MM.1S (cell line): ENCODE measurements around the gene ALDH3A2.

Source experiments
- DNase-seq: peaks from one replicate; pipeline ENCODE4 v3.0.0-alpha.2; 2015
- H2AFZ ChIP-seq: fragments of 300-600 bp; sonication (generic); 2 replicates; pipeline ENCODE4 v1.6.0; 2016; ENCODE audit warnings: antibody characterized with exemption, low read length
- H3F3A ChIP-seq: fragments of 300-600 bp; sonication (generic); 2 replicates; pipeline ENCODE4 v1.6.1; 2016; ENCODE audit warnings: mild to moderate bottlenecking, antibody characterized with exemption, low read length, moderate library complexity, mixed read lengths; ENCODE audit not compliant: insufficient read depth
- H3K27ac ChIP-seq: fragments of 300-600 bp; sonication (generic); 2 replicates; pipeline ENCODE4 v1.5.1; 2016; ENCODE audit warnings: mild to moderate bottlenecking, low read length
- H3K27me3 ChIP-seq: fragments of 300-600 bp; sonication (generic); replicated peaks from 2 replicates; pipeline ENCODE4 v1.6.0; 2016; ENCODE audit warnings: low read length; ENCODE audit not compliant: insufficient read depth
- H3K36me3 ChIP-seq: fragments of 300-600 bp; sonication (generic); replicated peaks from 2 replicates; pipeline ENCODE4 v1.6.1; 2016; ENCODE audit warnings: mild to moderate bottlenecking, low read length, mixed read lengths; ENCODE audit not compliant: insufficient read depth
- H3K4me1 ChIP-seq: fragments of 300-600 bp; sonication (generic); 2 replicates; pipeline ENCODE4 v1.6.1; 2016; ENCODE audit warnings: low read length, mixed read lengths
- H3K4me2 ChIP-seq: fragments of 300-600 bp; sonication (generic); 2 replicates; pipeline ENCODE4 v1.6.0; 2016; ENCODE audit warnings: low read depth, low read length
- H3K4me3 ChIP-seq: fragments of 300-600 bp; sonication (generic); 2 replicates; pipeline ENCODE4 v1.5.1; 2016; ENCODE audit warnings: low read length, mixed read lengths
- H3K79me2 ChIP-seq: fragments of 300-600 bp; sonication (generic); 2 replicates; pipeline ENCODE4 v1.6.1; 2016; ENCODE audit warnings: mixed run types, low read length, mixed read lengths
- H3K9ac ChIP-seq: fragments of 300-600 bp; sonication (generic); 2 replicates; pipeline ENCODE4 v1.6.1; 2016; ENCODE audit warnings: low read length, mixed read lengths
- H3K9me2 ChIP-seq: fragments of 300-600 bp; sonication (generic); replicated peaks from 2 replicates; pipeline ENCODE4 v1.6.1; 2016; ENCODE audit warnings: mild to moderate bottlenecking, low read length, mixed read lengths; ENCODE audit not compliant: insufficient read depth
- H3K9me3 ChIP-seq: fragments of 300-600 bp; sonication (generic); replicated peaks from 2 replicates; pipeline ENCODE4 v1.6.1; 2016; ENCODE audit warnings: mild to moderate bottlenecking, low read length, mixed read lengths; ENCODE audit not compliant: insufficient read depth
- H4K20me1 ChIP-seq: fragments of 300-600 bp; sonication (generic); 2 replicates; pipeline ENCODE4 v1.6.1; 2016; ENCODE audit warnings: mild to moderate bottlenecking, low read length, moderate library complexity, mixed read lengths; ENCODE audit not compliant: insufficient read depth
- CTCF ChIP-seq: fragments of 300-600 bp; sonication (generic); IDR thresholded peaks from 2 replicates; pipeline ENCODE4 v1.5.1; 2016; ENCODE audit warnings: antibody characterized with exemption, low read length, mixed read lengths
- EZH2 ChIP-seq: fragments of 300-600 bp; sonication (generic); optimal IDR thresholded peaks from 2 replicates; pipeline ENCODE3; 2017; ENCODE audit warnings: low read depth, mild to moderate bottlenecking, antibody characterized with exemption, low read length, mixed read lengths
- EZH2phosphoT487 ChIP-seq: fragments of 300-600 bp; sonication (generic); IDR thresholded peaks from 2 replicates; pipeline ENCODE4 v1.6.1; 2018; ENCODE audit warnings: antibody characterized with exemption, low read length

Gene ALDH3A2

GRCh38 chr17:19659366-19660177 is 11.0 kb downstream of the ALDH3A2 start:
- DNase-seq: no peak
- Histone ChIP-seq H3K27me3 (no peaks in the 10 kb centered on the region), H4K20me1 (no peaks in the 10 kb centered on the region), H3K4me1 (no peaks in the 10 kb centered on the region), H3K9me2 (no peaks in the 10 kb centered on the region), H3K27ac (no peak overlapping the region), H2AFZ (no peak overlapping the region), H3F3A (no peaks in the 10 kb centered on the region), H3K36me3 (no peaks in the 10 kb centered on the region), H3K4me3 (no peak overlapping the region), H3K4me2 (no peak overlapping the region), H3K9ac (no peak overlapping the region), H3K79me2 (no peaks in the 10 kb centered on the region), H3K9me3 (no peaks in the 10 kb centered on the region; the same call in 1 of the 2 replicates)
- TF ChIP-seq CTCF (no peak), EZH2phosphoT487 (no peak), EZH2 (no peak)

GRCh38 chr17:19660219-19660870 is 11.8 kb downstream of the ALDH3A2 start:
- Histone ChIP-seq H3K79me2 (no peaks in the 10 kb centered on the region), H3K4me1 (no peaks in the 10 kb centered on the region), H3K27me3 (no peaks in the 10 kb centered on the region), H3F3A (no peaks in the 10 kb centered on the region), H3K9me3 (no peaks in the 10 kb centered on the region; the same call in 1 of the 2 replicates), H3K4me3 (no peak overlapping the region), H2AFZ (no peak overlapping the region), H3K36me3 (no peaks in the 10 kb centered on the region), H3K9ac (no peak overlapping the region), H3K27ac (no peak overlapping the region), H3K4me2 (no peak overlapping the region), H3K9me2 (no peaks in the 10 kb centered on the region), H4K20me1 (no peaks in the 10 kb centered on the region)
- DNase-seq: no peak
- TF ChIP-seq CTCF (no peak), EZH2phosphoT487 (no peak), EZH2 (no peak)

GRCh38 chr17:19661121-19661520 is 12.6 kb downstream of the ALDH3A2 start:
- no peaks in the 10 kb centered on the region for H4K20me1 ChIP-seq
- no peaks in the 10 kb centered on the region for H3K36me3 ChIP-seq
- no peak overlapping the region for H3K9ac ChIP-seq
- no peak overlapping the region for H3K4me2 ChIP-seq
- H3K27ac ChIP-seq: no peak overlapping the region
- no peak for DNase-seq
- no peak for TF ChIP-seq EZH2
- no peak for TF ChIP-seq EZH2phosphoT487
- no peak for TF ChIP-seq CTCF
- no peaks in the 10 kb centered on the region for H3K79me2 ChIP-seq
- H3F3A ChIP-seq: no peaks in the 10 kb centered on the region
- no peaks in the 10 kb centered on the region for H3K4me1 ChIP-seq
- no peaks in the 10 kb centered on the region for H3K9me2 ChIP-seq
- no peak overlapping the region for H3K4me3 ChIP-seq
- no peaks in the 10 kb centered on the region for H3K27me3 ChIP-seq
- H3K9me3 ChIP-seq: no peaks in the 10 kb centered on the region; the same call in 1 of the 2 replicates
- H2AFZ ChIP-seq: no peak overlapping the region
